Measurements from ENCODE around the gene ZNF182.
A peak's percentile ranks its signal among the peaks of the same experiment; 100 is the strongest.
"Not testable (repeated sequence)": the region's sequence is repeated elsewhere in the genome, so short reads cannot be mapped to it uniquely, and the experiment has no call there.

Gene ZNF182

GRCh38 chrX:48003758-48004457 is at the start of gene ZNF182:
Gene ZNF182, minus strand, starts transcription at chrX:48003989. Its CDS starts 1,380 bp downstream, at chrX:48002609.
- peak; percentile 80 for DNase-seq

GRCh38 chrX:48046846-48047245 is 43.1 kb upstream of the ZNF182 start:
- no peak for DNase-seq

DNA sequence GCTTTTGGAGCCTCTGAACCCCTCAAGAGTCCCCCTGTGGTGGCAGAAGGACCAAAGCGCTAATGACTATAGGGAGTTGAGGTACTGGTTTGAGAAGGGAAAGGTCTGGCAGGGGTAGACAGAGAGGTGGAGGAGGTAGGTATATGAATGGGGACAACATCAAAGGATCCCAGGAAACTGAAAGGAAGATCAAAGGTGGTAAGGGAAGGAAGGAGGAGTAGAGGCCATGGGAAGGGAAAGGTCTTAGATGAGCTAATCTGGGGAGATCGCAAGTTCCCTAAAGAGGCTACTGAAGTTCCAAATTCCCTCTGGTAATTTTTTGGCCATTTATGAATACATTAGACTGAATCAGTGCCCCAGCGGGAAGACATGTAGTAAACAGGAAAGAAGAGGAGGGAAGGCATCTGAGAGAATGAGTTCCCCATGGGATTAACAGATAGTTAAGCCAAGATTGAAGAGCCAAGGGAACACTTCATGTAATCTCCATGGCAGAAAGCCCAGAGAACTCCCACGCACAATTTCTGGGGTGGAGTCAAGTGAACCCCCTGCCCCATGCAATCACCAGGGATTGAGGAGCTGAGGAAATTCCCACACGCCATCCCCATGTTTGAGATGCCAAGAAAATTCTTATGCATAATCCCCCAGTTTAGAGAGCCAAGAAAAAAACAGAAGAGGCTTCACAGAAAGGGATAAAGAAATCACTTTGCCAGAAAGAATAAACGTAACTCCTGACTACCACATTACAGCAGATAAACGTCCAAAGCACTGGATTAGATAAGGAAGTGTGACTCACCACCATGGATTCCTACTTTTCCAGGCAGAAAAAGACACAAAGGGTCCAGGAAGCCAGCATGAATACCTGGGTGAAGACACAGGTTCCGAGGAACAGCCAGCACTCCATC is 41.9 kb upstream of the ZNF182 start:
- DNase-seq = no peak

GRCh38 chrX:48043056-48043455 is 39.3 kb upstream of the ZNF182 start:
- DNase-seq = no peak

GRCh38 chrX:48035891-48036290 is 32.1 kb upstream of the ZNF182 start:
- DNase-seq = no peak

- DNase-seq = not testable (repeated sequence)
These were observed 26.9 kb upstream of the ZNF182 start for GRCh38 chrX:48030641-48031173.

DNA sequence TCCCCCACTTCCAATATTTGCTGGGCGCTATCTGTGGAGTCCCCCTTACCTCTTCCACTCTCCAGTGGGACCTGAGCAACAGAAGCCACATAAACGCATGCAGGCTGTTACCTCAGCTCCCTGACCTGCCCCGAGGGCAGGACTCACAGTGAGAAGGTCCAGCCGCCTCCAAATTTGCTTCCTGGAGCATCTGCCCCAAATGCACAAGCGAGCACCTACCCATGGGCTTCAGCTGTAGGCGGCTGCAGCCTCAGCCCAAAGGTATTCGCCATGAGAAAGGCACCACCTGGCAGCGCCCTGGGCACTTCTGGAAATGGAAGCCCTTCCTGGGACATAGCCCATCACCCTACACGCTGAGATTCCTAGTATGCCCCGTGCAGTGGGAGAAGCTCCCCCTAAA is 26.4 kb upstream of the ZNF182 start:
- no peak for DNase-seq

- no peak for DNase-seq
These were observed 24.3 kb upstream of the ZNF182 start for GRCh38 chrX:48028091-48028490.

GRCh38 chrX:48027545-48027944 is 23.8 kb upstream of the ZNF182 start:
- DNase-seq = not testable (repeated sequence)

GRCh38 chrX:48025561-48025960 is 21.8 kb upstream of the ZNF182 start:
- DNase-seq = peak; percentile 19

GRCh38 chrX:48022738-48023137 is 18.9 kb upstream of the ZNF182 start:
- DNase-seq = no peak

GRCh38 chrX:48022100-48022499 is 18.3 kb upstream of the ZNF182 start:
- DNase-seq = no peak

- peak; percentile 62 for DNase-seq
These were observed 17.5 kb upstream of the ZNF182 start for GRCh38 chrX:48021026-48021900.

DNA sequence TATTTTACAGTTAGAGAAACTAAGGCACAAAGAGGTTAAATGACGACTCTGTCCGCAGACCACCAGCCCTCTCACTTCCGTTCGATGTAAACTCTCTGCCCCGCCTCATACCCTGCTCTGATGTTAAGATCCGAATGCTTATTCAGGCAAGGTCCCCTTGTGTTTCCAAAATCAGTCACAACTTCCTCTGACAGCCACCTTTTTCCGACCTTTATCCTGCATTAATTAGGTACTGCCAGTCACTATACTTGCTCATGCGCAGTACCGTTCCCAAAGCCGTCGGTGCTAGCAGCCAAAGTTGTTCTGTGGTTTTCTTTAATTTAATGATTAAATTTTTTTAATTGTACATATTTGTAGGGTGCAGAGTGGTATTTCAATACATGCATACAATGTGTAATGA is 16.7 kb upstream of the ZNF182 start:
- peak; percentile 7 for DNase-seq

DNA sequence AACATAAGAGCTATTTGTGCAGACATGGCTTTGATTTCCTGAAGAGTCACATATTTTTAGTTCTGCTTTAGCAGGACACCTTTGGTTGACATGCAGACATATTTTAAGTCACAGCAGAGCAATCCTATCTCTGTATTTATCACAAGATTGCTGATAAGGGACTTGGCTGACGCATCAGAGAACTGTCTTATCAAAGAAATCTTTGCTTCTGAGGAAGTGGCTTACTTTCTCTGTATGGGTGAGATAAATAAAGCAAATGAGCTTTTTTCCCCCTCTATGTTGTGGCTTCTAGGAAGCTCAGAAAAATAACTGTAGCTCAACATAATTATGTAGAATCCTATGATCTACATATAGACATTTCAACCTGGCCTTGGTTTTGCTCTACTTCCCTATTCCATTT is 16.1 kb upstream of the ZNF182 start:
- not testable (repeated sequence) for DNase-seq

GRCh38 chrX:48016583-48017310 is 13.0 kb upstream of the ZNF182 start:
- not testable (repeated sequence) for DNase-seq

GRCh38 chrX:48009445-48009960 is 5.7 kb upstream of the ZNF182 start:
- not testable (repeated sequence) for DNase-seq

GRCh38 chrX:48006688-48007087 is 2.9 kb upstream of the ZNF182 start, which contains the start of gene SPACA5:
Gene SPACA5, plus strand, starts transcription at chrX:48006988. Its CDS starts 815 bp downstream, at chrX:48007803.
- DNase-seq = not testable (repeated sequence)

- DNase-seq = no peak
These were observed 427 bp downstream of the ZNF182 start for GRCh38 chrX:48003367-48003757.

- DNase-seq = no peak
These were observed 860 bp downstream of the ZNF182 start for GRCh38 chrX:48002929-48003328.

- no peak for DNase-seq
These were observed 1.5 kb downstream of the ZNF182 start for GRCh38 chrX:48002319-48002718.

GRCh38 chrX:48001260-48001659 is 2.5 kb downstream of the ZNF182 start:
- DNase-seq = no peak

Data from activated T-cell treated with anti-CD3 and anti-CD28 coated beads for 4 hours (primary cell).